ENCODE data around the gene FRMD4A.

FRMD4A gene

GRCh38 chr10:13894412-13895093, 436.2 kb downstream of the FRMD4A start:
- DNase-seq = no peak

GRCh38 chr10:13893926-13894325, 436.8 kb downstream of the FRMD4A start:
- no peak for DNase-seq

GRCh38 chr10:13892871-13893270, 437.9 kb downstream of the FRMD4A start:
- DNase-seq = no peak

GRCh38 chr10:13892001-13892491, 438.7 kb downstream of the FRMD4A start:
- DNase-seq = peak in 1 of 2 experiments; percentile 20

- peak; percentile 20 to 59 for DNase-seq
These were observed 439.4 kb downstream of the FRMD4A start for GRCh38 chr10:13891128-13892000.

GRCh38 chr10:13890233-13891127, 440.2 kb downstream of the FRMD4A start:
- DNase-seq = peak in 1 of 2 experiments; percentile 47

- DNase-seq = no peak
These were observed 443.0 kb downstream of the FRMD4A start for GRCh38 chr10:13887761-13888160.

- DNase-seq = no peak
These were observed 445.3 kb downstream of the FRMD4A start for GRCh38 chr10:13885238-13885990.

GRCh38 chr10:13883636-13884444, 446.9 kb downstream of the FRMD4A start:
- peak; percentile 65 to 81 for DNase-seq

GRCh38 chr10:13882119-13882711, 448.5 kb downstream of the FRMD4A start:
- no peak for DNase-seq

GRCh38 chr10:13880760-13881159, 450.0 kb downstream of the FRMD4A start:
- no peak for DNase-seq

GRCh38 chr10:13877154-13877909, 453.4 kb downstream of the FRMD4A start:
- DNase-seq = no peak

GRCh38 chr10:13873196-13873595, 457.5 kb downstream of the FRMD4A start:
- no peak for DNase-seq

GRCh38 chr10:13872411-13872810, 458.3 kb downstream of the FRMD4A start:
- DNase-seq = no peak

- DNase-seq = no peak
These were observed 458.9 kb downstream of the FRMD4A start for GRCh38 chr10:13871776-13872175.

- DNase-seq = no peak
These were observed 459.7 kb downstream of the FRMD4A start for GRCh38 chr10:13871011-13871410.

- no peak for DNase-seq
These were observed 461.4 kb downstream of the FRMD4A start for GRCh38 chr10:13869295-13869664.

GRCh38 chr10:13868528-13869294, 462.0 kb downstream of the FRMD4A start:
- no peak for DNase-seq

- DNase-seq = no peak
These were observed 462.9 kb downstream of the FRMD4A start for GRCh38 chr10:13867822-13868221.

Measured in NCI-H526 (cell line).